K562 (cell line): Measurements from ENCODE around the gene GFI1B. TPM values are rescaled to one million over a fixed set of nuclear protein-coding genes. Genes with fewer than 3 reads are reported as not detected.

Source experiments
- DIDO1 ChIP-seq: fragments of 450-650 bp; IDR thresholded peaks from 2 replicates; pipeline ENCODE4 v1.6.1; 2016; ENCODE audit warnings: low read depth, missing biosample characterization, missing genetic modification characterization
- E2F1 ChIP-seq: sonication (generic); formaldehyde crosslinking; IDR thresholded peaks from 2 replicates; pipeline ENCODE4 v1.8.1; 2023; ENCODE audit warnings: mild to moderate bottlenecking, missing genetic modification reagents, moderate library complexity
- EHMT2 ChIP-seq: fragments of 450-650 bp; IDR thresholded peaks from 2 replicates; pipeline ENCODE4 v1.6.1; 2018; ENCODE audit warnings: antibody characterized with exemption
- HSF4 ChIP-seq: fragments of 250-450 bp; sonication (Bioruptor Pico); IDR thresholded peaks from 2 replicates; pipeline ENCODE4 v2.1.2; 2022; ENCODE audit warnings: mild to moderate bottlenecking, moderate library complexity, borderline replicate concordance
- JUND ChIP-seq, 2 experiments: IDR thresholded peaks; 2 replicates in 1 of 2; 3 replicates in 1 of 2; pipeline ENCODE4 v1.6.1; 2011; ENCODE audit warnings: borderline replicate concordance in 2 of 2, low read depth in 2 of 2, low read length in 2 of 2, improper control_type of control experiment in 1 of 2, missing biosample characterization in 1 of 2, missing genetic modification characterization in 1 of 2, missing genetic modification reagents in 1 of 2
- LCOR ChIP-seq: sonication (generic); formaldehyde crosslinking; IDR thresholded peaks from 2 replicates; pipeline ENCODE4 v1.8.0; 2022; ENCODE audit warnings: mild to moderate bottlenecking, missing genetic modification reagents
- MCM7 ChIP-seq, 2 experiments: fragments of 450-650 bp; IDR thresholded peaks; 2 replicates each; pipeline ENCODE4 v1.6.1; 2016 to 2018
- MEIS2 ChIP-seq: fragments of 450-650 bp; IDR thresholded peaks from 2 replicates; pipeline ENCODE4 v1.6.1; 2014; ENCODE audit warnings: mild to moderate bottlenecking; ENCODE audit not compliant: partially characterized antibody
- MXD1 ChIP-seq: fragments of 250-450 bp; sonication (Bioruptor Pico); IDR thresholded peaks from 2 replicates; pipeline ENCODE4 v1.8.0; 2021; ENCODE audit warnings: borderline replicate concordance, mild to moderate bottlenecking, moderate library complexity; ENCODE audit not compliant: poor library complexity, severe bottlenecking
- NUFIP1 ChIP-seq: fragments of 450-650 bp; IDR thresholded peaks from 2 replicates; pipeline ENCODE4 v1.6.1; 2018; ENCODE audit not compliant: partially characterized antibody
- SMARCA5 ChIP-seq: fragments of 450-650 bp; IDR thresholded peaks from 2 replicates; pipeline ENCODE4 v1.6.1; 2016
- TAL1 ChIP-seq: fragments of 450-650 bp; IDR thresholded peaks from 2 replicates; pipeline ENCODE4 v1.6.1; 2016; ENCODE audit warnings: mild to moderate bottlenecking
- TGIF2 ChIP-seq: sonication (generic); formaldehyde crosslinking; IDR thresholded peaks from 2 replicates; pipeline ENCODE4 v1.8.1; 2022; ENCODE audit warnings: mild to moderate bottlenecking, missing genetic modification reagents, moderate library complexity
- ZBTB17 ChIP-seq: fragments of 450-650 bp; formaldehyde crosslinking; IDR thresholded peaks from 2 replicates; pipeline ENCODE4 v1.4.0; 2020; ENCODE audit warnings: mild to moderate bottlenecking
- ZNF263 ChIP-seq: sonication (generic); formaldehyde crosslinking; IDR thresholded peaks from 2 replicates; pipeline ENCODE4 v1.8.0; 2022; ENCODE audit warnings: mild to moderate bottlenecking, missing genetic modification reagents, borderline replicate concordance
- ZNF354B ChIP-seq: fragments of 250-450 bp; sonication (Bioruptor Pico); IDR thresholded peaks from 2 replicates; pipeline ENCODE4 v1.4.0; 2020
- ZNF696 ChIP-seq: fragments of 250-450 bp; sonication (Bioruptor Pico); conservative IDR thresholded peaks from 2 replicates; pipeline ENCODE4 v1.4.0; 2020; ENCODE audit warnings: mild to moderate bottlenecking, moderate library complexity
- polyA plus RNA-seq, 8 experiments: library from polyadenylated mRNA; depleted of rRNA in 4 of 8; stranded (reverse) in 5 of 8; unstranded in 3 of 8; fragments of >200 nt; fragmentation: Nextera tagmentation in 2 of 8; fragmentation: Illumina TruSeq in 1 of 8; extraction: Ambion mirVana in 2 of 8; extraction: Trizol in 1 of 8; gene quantifications; 2 replicates each; pipeline versions ENCODE4 v1.2.1 to v1.2.3, GENCODE V29; 2011 to 2014; ENCODE audit warnings: inconsistent platforms in 1 of 8, missing spikeins in 1 of 8
- total RNA-seq, 7 experiments: library from RNA; depleted of rRNA in 6 of 7; stranded (reverse); fragments of >200 nt in 6 of 7; fragmentation: Illumina TruSeq in 2 of 7; extraction: Trizol in 2 of 7; gene quantifications; 2 replicates each; pipeline versions ENCODE4 v1.2.1 to v1.2.3, GENCODE V29; 2011 to 2021; ENCODE audit warnings: low replicate concordance in 1 of 7
- TF ChIP-seq, protein P1 (sequence below): sonication (generic); formaldehyde crosslinking; IDR thresholded peaks from 2 replicates; pipeline ENCODE4 v1.8.0; 2023; ENCODE audit warnings: mild to moderate bottlenecking, missing genetic modification reagents
- TF ChIP-seq, protein P2 (sequence below), 2 experiments: fragments of 450-650 bp in 1 of 2; IDR thresholded peaks; 2 replicates each; pipeline ENCODE4 v1.6.1; 2011 to 2017; ENCODE audit warnings: low read depth in 2 of 2, antibody characterized with exemption in 1 of 2, borderline replicate concordance in 1 of 2, low read length in 1 of 2, mild to moderate bottlenecking in 1 of 2, mixed read lengths in 1 of 2; ENCODE audit not compliant: control insufficient read depth in 1 of 2
- TF ChIP-seq, protein P3 (sequence below): sonication (generic); formaldehyde crosslinking; IDR thresholded peaks from 2 replicates; pipeline ENCODE4 v1.8.0; 2022; ENCODE audit warnings: mild to moderate bottlenecking, missing genetic modification reagents

GFI1B gene
- total and polyA plus RNA-seq, 9 of the 15 experiments (the other 6 are each of a cell fraction or from before 2014, with no cell fraction given) = 8.0 to 75.7 (median 34.5) TPM

DNA sequence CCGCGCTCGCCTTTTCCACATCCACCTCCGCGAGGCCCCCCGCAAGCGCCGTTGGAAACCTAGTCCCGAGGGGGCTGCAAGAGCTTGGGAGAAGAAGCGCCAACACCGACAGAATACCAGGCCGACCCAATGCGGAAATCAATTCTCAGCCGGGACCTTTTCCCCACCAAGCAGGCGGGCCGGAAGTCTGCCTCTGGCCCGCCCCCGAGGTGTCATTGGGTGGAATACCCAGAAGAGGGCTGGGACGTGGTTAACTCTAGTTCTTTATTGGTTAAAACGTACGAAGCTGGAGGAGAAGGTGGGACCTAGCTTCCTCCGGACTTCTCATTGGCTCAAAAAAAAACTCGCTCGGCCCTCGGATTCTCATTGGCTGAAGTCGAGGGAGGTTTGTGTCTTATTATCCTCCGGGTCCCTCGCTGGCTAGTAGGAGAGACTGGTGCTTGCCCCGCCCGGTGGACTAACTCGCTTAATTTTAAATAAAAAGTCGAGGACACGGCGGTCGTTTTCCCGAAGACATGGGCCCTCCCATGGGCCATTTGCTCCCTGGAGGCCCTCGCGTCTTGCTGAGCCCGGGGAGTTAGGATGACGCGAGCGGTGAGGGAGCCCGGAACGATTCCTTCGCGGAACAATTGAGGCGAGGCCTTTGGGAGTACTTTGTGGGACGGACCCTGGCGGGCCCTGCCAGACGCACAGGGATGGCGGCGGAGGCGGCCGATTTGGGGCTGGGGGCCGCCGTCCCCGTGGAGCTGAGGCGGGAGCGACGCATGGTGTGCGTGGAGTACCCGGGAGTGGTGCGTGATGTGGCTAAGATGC is 52.0 kb downstream of the GFI1B start, which contains the start of gene GTF3C5 (continued):
- TF ChIP-seq SMARCA5 (no peak), JUND (IDR thresholded peaks at IDR 0.05; ENCODE audit: borderline replicate concordance, low read depth, low read length) (0 out of 2 replicates have a peak, but pooled peaks have one; percentile 16), JUND (tag; IDR thresholded peaks at IDR 0.05; ENCODE audit: borderline replicate concordance, low read depth, low read length) (peak; percentile 66; the same call in 2 of the 3 replicates), NUFIP1 (no peak), MCM7 (IDR thresholded peaks at IDR 0.05) (no peak), DIDO1 (peak; percentile 98), MXD1 (CRISPR knock-in tag) (no peak), E2F1 (CRISPR knock-in tag) (peak; percentile 71; the same call in 1 of the 2 replicates), HSF4 (CRISPR knock-in tag) (0 out of 2 replicates have a peak, but pooled peaks have one; percentile 17), ZNF354B (CRISPR knock-in tag) (no peak), EHMT2 (peak; percentile 54; the same call in 1 of the 2 replicates), MEIS2 (no peak), ZBTB17 (CRISPR knock-in tag) (peak; percentile 75), TGIF2 (no peak), ZNF263 (CRISPR knock-in tag) (peak; percentile 68), ZNF696 (CRISPR knock-in tag) (no peak), LCOR (CRISPR knock-in tag) (peak; percentile 75; the same call in 1 of the 2 replicates), TAL1 (0 out of 2 replicates have a peak, but pooled peaks have one; percentile 18)
- TF ChIP-seq, protein P1, sequence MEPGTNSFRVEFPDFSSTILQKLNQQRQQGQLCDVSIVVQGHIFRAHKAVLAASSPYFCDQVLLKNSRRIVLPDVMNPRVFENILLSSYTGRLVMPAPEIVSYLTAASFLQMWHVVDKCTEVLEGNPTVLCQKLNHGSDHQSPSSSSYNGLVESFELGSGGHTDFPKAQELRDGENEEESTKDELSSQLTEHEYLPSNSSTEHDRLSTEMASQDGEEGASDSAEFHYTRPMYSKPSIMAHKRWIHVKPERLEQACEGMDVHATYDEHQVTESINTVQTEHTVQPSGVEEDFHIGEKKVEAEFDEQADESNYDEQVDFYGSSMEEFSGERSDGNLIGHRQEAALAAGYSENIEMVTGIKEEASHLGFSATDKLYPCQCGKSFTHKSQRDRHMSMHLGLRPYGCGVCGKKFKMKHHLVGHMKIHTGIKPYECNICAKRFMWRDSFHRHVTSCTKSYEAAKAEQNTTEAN = 0 out of 2 replicates have a peak, but pooled peaks have one; percentile 22
- TF ChIP-seq, protein P2, sequence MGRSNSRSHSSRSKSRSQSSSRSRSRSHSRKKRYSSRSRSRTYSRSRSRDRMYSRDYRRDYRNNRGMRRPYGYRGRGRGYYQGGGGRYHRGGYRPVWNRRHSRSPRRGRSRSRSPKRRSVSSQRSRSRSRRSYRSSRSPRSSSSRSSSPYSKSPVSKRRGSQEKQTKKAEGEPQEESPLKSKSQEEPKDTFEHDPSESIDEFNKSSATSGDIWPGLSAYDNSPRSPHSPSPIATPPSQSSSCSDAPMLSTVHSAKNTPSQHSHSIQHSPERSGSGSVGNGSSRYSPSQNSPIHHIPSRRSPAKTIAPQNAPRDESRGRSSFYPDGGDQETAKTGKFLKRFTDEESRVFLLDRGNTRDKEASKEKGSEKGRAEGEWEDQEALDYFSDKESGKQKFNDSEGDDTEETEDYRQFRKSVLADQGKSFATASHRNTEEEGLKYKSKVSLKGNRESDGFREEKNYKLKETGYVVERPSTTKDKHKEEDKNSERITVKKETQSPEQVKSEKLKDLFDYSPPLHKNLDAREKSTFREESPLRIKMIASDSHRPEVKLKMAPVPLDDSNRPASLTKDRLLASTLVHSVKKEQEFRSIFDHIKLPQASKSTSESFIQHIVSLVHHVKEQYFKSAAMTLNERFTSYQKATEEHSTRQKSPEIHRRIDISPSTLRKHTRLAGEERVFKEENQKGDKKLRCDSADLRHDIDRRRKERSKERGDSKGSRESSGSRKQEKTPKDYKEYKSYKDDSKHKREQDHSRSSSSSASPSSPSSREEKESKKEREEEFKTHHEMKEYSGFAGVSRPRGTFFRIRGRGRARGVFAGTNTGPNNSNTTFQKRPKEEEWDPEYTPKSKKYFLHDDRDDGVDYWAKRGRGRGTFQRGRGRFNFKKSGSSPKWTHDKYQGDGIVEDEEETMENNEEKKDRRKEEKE (IDR thresholded peaks at IDR 0.05; ENCODE audit: borderline replicate concordance in 1 of 2, control insufficient read depth in 1 of 2, low read depth in 2 of 2, low read length in 1 of 2) = peak in 1 of 2 experiments; percentile 83; a peak in 1 of 4 replicates
- TF ChIP-seq, protein P3, sequence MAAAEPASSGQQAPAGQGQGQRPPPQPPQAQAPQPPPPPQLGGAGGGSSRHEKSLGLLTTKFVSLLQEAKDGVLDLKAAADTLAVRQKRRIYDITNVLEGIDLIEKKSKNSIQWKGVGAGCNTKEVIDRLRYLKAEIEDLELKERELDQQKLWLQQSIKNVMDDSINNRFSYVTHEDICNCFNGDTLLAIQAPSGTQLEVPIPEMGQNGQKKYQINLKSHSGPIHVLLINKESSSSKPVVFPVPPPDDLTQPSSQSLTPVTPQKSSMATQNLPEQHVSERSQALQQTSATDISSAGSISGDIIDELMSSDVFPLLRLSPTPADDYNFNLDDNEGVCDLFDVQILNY = no peak
